ENCODE measurements around the gene KCNIP1.

KCNIP1 gene

DNA sequence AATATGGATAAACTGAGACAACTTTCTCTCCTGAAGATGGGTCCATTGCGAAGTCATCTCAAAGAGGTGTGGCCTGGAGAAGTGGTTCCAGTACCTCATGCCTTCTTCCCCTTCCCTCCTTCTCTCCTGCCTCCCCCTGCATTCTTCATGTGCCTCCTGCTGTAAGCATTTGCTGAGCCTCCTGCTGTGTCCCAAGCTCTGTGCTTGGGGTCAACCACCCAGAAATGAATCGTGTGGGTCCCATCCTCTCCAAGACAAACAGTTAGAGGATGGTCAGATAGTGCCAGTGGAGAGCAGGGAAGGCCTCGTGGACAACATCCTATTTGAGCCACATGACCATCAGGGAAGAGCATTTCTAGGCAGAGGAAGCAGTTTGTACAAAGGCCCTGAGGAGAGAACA lies 53.5 kb downstream of the KCNIP1 start:
- Histone ChIP-seq H3K4me3 (ENCODE audit: low read length) (no peak overlapping the region), H3K9ac (ENCODE audit: low read length) (no peak overlapping the region), H3K4me1 (ENCODE audit: control insufficient read depth, low read depth, low read length) (peaks cover 4% of the 10 kb centered on the region), H3K9me3 (ENCODE audit: control insufficient read depth, low read depth, low read length) (no peaks in the 10 kb centered on the region), H3K27ac (ENCODE audit: low read length) (no peak overlapping the region), H3K36me3 (ENCODE audit: control insufficient read depth, low read depth, low read length) (no peaks in the 10 kb centered on the region), H3K27me3 (ENCODE audit: control insufficient read depth, insufficient read depth, low read length) (no peaks in the 10 kb centered on the region)

DNA sequence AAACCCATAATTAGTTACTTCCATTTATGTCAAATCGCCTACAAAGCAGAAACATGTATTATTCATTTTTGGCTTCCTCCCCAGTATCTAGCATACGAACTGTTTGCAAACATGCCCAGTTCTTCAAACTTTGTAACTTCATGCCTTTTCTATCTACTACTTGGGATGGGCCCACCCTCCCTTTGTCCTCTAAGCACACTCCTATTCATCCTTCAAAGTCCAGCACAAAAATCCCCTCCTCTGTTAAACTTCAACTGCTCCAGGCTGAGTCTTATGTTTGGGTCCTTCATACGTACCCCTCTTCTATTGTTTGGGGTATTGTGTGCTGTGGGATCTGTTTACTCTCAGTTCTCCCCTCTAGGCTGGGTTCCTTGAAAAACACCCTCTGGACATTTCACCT lies 55.5 kb downstream of the KCNIP1 start:
- no peak overlapping the region for H3K9ac ChIP-seq (ENCODE audit: low read length)
- H3K27me3 ChIP-seq (ENCODE audit: control insufficient read depth, insufficient read depth, low read length) = no peaks in the 10 kb centered on the region

DNA sequence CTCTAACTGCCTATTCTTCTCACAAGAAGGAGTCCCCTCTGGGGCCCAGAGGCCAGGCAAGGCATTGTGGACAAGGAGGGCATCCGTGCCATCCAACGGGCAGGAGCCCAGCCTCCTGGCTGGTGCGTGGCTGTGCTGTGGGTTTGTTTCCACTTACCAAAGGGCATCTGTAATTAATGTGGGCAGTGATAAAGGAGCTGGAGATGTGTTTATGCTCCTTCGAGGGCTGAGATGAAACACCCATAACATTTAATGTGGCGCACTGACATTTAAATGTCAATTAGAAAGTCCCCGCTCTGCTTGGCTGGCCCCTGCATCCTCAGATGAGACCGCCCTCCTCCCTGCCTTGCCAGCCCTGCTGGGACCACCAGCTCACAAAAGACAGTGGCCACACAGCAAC lies 57.1 kb downstream of the KCNIP1 start:
- Histone ChIP-seq H3K36me3 (ENCODE audit: control insufficient read depth, low read depth, low read length) (no peaks in the 10 kb centered on the region), H3K9me3 (ENCODE audit: control insufficient read depth, low read depth, low read length) (no peaks in the 10 kb centered on the region), H3K9ac (ENCODE audit: low read length) (no peak overlapping the region), H3K4me3 (ENCODE audit: low read length) (no peak overlapping the region), H3K27me3 (ENCODE audit: control insufficient read depth, insufficient read depth, low read length) (no peaks in the 10 kb centered on the region), H3K4me1 (ENCODE audit: control insufficient read depth, low read depth, low read length) (peaks cover 8% of the 10 kb centered on the region), H3K27ac (ENCODE audit: low read length) (no peak overlapping the region)

More for the DNA sequence above, 55.5 kb downstream of the KCNIP1 start:
- Histone ChIP-seq H3K4me1 (ENCODE audit: control insufficient read depth, low read depth, low read length) (peaks cover 8% of the 10 kb centered on the region), H3K36me3 (ENCODE audit: control insufficient read depth, low read depth, low read length) (no peaks in the 10 kb centered on the region), H3K9me3 (ENCODE audit: control insufficient read depth, low read depth, low read length) (no peaks in the 10 kb centered on the region), H3K4me3 (ENCODE audit: low read length) (no peak overlapping the region), H3K27ac (ENCODE audit: low read length) (no peak overlapping the region)

DNA sequence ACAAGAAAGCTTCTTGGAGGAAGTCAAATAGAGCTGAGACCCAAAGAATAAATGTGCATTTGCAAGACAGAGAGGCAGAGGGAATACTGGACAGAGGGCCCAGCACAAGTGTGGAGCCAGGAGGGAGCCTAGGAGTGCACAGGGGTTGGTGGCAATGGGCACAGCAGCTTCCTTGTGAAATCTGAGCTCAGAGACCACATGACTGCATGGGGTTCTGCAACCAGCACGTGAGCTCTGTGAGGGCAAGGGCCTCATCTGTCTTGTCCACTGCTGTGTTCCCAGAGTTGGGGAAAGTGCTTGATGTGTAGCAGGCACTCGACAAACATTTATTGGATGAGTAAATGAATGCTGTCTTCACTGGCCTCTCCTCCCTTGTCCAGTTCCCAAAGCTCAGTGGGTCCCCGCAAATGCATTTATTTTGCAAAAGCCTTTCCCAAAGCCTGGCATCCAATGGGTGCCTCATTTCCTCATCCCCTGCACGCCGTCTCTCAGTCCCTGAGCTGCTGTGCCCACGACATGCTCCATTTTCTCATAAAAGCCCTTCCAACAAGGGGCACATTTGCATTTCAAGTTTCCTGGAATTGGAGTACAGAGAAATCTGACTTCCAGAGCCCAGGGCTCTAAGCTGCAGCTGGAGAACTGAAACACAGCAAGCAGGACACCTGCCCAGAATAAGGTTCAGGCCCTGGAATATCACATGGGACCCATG lies 58.5 kb downstream of the KCNIP1 start:
- Histone ChIP-seq H3K9ac (ENCODE audit: low read length) (no peak overlapping the region), H3K4me3 (ENCODE audit: low read length) (no peak overlapping the region), H3K27ac (ENCODE audit: low read length) (no peak overlapping the region), H3K27me3 (ENCODE audit: control insufficient read depth, insufficient read depth, low read length) (no peaks in the 10 kb centered on the region), H3K36me3 (ENCODE audit: control insufficient read depth, low read depth, low read length) (no peaks in the 10 kb centered on the region), H3K9me3 (ENCODE audit: control insufficient read depth, low read depth, low read length) (no peaks in the 10 kb centered on the region), H3K4me1 (ENCODE audit: control insufficient read depth, low read depth, low read length) (peaks cover 8% of the 10 kb centered on the region)

DNA sequence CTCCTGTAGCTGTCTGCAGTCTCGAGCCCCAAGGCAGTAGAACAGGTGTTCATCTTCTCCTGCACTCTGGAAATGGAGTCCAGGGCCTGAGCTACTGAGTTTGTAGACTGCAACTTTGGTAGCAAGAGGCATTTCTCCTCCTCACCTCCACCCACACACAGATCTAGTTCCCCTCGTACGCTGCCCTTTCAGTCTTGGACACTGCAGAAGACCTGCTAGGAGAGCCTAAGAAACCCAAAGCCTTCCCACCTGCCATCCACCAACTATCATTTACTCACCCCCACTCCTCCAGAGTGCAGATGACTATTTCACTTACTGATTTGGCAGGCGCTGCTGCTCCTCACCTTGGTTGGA lies 59.0 kb downstream of the KCNIP1 start:
- Histone ChIP-seq H3K4me3 (ENCODE audit: low read length) (no peak overlapping the region), H3K36me3 (ENCODE audit: control insufficient read depth, low read depth, low read length) (no peaks in the 10 kb centered on the region), H3K9me3 (ENCODE audit: control insufficient read depth, low read depth, low read length) (no peaks in the 10 kb centered on the region), H3K9ac (ENCODE audit: low read length) (no peak overlapping the region), H3K27ac (ENCODE audit: low read length) (no peak overlapping the region), H3K27me3 (ENCODE audit: control insufficient read depth, insufficient read depth, low read length) (no peaks in the 10 kb centered on the region), H3K4me1 (ENCODE audit: control insufficient read depth, low read depth, low read length) (peaks cover 8% of the 10 kb centered on the region)

DNA sequence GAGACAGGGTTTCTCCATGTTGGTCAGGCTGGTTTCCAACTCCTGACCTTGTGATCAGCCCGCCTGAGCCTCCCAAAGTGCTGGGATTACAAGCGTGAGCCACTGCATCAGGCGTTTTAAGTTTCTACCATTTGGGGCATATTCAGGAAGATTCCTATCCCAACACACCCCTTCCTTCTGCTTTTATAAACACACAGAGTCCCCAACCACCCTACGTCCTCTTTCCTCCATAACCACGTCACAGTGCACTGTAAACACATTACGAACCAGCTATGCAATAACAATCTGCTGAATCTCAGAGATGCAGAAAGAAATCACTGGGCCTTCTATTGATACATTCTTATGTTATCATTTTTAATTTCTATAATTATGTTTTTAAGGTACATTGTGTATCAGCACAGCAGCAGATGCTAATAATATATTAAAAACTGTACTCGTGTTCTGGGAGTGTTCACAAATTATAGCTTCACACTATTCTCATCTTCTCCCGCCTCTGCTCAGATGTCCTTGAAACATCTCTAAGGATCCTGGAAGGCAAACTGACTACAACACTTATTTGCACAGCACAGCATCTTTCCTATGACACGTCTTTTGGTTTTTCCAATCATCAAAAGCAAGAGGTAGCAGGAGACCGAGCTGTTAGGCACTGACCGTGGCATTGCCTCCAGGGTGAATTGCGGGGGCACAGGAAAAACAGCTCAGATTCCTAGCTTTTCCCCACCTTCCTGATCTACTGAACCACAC lies 60.2 kb downstream of the KCNIP1 start:
- H3K9ac ChIP-seq (ENCODE audit: low read length) = no peak overlapping the region
- no peak overlapping the region for H3K4me3 ChIP-seq (ENCODE audit: low read length)
- no peaks in the 10 kb centered on the region for H3K36me3 ChIP-seq (ENCODE audit: control insufficient read depth, low read depth, low read length)
- no peaks in the 10 kb centered on the region for H3K9me3 ChIP-seq (ENCODE audit: control insufficient read depth, low read depth, low read length)
- no peak overlapping the region for H3K27ac ChIP-seq (ENCODE audit: low read length)
- H3K27me3 ChIP-seq (ENCODE audit: control insufficient read depth, insufficient read depth, low read length) = no peaks in the 10 kb centered on the region
- H3K4me1 ChIP-seq (ENCODE audit: control insufficient read depth, low read depth, low read length) = peaks cover 8% of the 10 kb centered on the region

DNA sequence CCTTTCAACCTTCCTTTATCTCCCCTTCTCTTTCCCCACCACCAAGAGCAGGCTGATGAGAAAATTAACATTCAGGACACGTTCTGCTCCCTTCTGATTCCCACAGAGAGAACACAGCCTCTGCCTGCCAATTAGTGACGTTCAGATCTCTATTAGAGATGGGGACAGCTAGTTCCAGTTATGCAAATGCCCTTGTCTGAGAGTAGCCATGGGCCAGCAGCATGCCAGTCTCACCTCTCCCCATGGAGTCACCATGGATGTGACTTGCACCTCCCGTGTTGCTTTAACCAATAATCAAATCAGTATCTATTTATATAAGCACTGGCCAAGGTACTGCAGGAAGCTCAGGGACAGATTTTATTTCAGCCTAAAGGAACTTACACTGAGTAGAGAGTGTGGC lies 61.3 kb downstream of the KCNIP1 start:
- no peaks in the 10 kb centered on the region for H3K36me3 ChIP-seq (ENCODE audit: control insufficient read depth, low read depth, low read length)
- no peak overlapping the region for H3K4me3 ChIP-seq (ENCODE audit: low read length)
- H3K4me1 ChIP-seq (ENCODE audit: control insufficient read depth, low read depth, low read length) = peaks cover 8% of the 10 kb centered on the region
- H3K27ac ChIP-seq (ENCODE audit: low read length) = no peak overlapping the region
- H3K9me3 ChIP-seq (ENCODE audit: control insufficient read depth, low read depth, low read length) = no peaks in the 10 kb centered on the region
- H3K9ac ChIP-seq (ENCODE audit: low read length) = no peak overlapping the region
- no peaks in the 10 kb centered on the region for H3K27me3 ChIP-seq (ENCODE audit: control insufficient read depth, insufficient read depth, low read length)

DNA sequence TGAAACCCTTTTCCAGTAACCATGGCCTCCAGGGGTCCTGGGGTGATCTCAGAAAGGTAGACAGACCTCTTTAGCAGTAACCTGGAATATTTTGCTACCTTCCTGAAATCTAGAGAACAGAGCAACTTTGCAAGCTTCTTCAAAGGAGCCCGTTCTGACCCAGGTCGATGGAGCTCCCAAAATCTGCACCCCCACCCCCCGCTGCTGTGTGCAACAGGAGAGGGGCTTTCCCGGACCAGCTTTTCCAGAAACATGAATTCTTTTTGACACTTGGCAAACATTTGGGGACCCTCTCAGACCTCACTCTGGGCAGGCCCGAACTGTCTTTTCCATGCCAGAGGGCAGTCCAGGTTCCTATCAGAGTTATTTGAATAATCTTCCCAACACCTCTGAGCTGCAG lies 65.3 kb downstream of the KCNIP1 start:
- Histone ChIP-seq H3K36me3 (ENCODE audit: control insufficient read depth, low read depth, low read length) (no peaks in the 10 kb centered on the region), H3K4me1 (ENCODE audit: control insufficient read depth, low read depth, low read length) (no peaks in the 10 kb centered on the region), H3K27me3 (ENCODE audit: control insufficient read depth, insufficient read depth, low read length) (no peaks in the 10 kb centered on the region), H3K4me3 (ENCODE audit: low read length) (no peak overlapping the region), H3K9ac (ENCODE audit: low read length) (no peak overlapping the region), H3K9me3 (ENCODE audit: control insufficient read depth, low read depth, low read length) (no peaks in the 10 kb centered on the region), H3K27ac (ENCODE audit: low read length) (no peak overlapping the region)

DNA sequence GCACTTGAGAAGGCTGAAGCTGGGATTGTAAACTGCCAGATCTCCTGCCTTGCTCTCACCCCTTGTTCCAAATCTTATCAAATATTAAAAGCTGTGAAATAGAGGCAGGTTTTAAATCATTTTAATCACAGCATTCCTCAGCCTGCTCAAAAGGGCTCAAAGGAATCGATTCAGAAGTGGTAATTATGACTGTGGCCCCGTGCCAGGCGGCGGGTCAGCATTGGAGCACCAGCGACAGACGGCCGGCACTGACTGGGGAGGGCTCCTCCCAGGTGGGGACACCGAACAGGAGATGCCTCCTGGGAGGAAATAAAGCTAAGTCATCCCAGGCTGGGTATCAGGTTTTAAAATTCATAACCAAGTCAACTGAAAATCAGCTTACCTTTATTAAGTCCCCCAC lies 66.7 kb downstream of the KCNIP1 start:
- no peak overlapping the region for H3K9ac ChIP-seq (ENCODE audit: low read length)
- H3K36me3 ChIP-seq (ENCODE audit: control insufficient read depth, low read depth, low read length) = no peaks in the 10 kb centered on the region
- H3K27me3 ChIP-seq (ENCODE audit: control insufficient read depth, insufficient read depth, low read length) = no peaks in the 10 kb centered on the region
- H3K4me1 ChIP-seq (ENCODE audit: control insufficient read depth, low read depth, low read length) = no peaks in the 10 kb centered on the region
- H3K27ac ChIP-seq (ENCODE audit: low read length) = no peak overlapping the region
- no peak overlapping the region for H3K4me3 ChIP-seq (ENCODE audit: low read length)
- H3K9me3 ChIP-seq (ENCODE audit: control insufficient read depth, low read depth, low read length) = no peaks in the 10 kb centered on the region

DNA sequence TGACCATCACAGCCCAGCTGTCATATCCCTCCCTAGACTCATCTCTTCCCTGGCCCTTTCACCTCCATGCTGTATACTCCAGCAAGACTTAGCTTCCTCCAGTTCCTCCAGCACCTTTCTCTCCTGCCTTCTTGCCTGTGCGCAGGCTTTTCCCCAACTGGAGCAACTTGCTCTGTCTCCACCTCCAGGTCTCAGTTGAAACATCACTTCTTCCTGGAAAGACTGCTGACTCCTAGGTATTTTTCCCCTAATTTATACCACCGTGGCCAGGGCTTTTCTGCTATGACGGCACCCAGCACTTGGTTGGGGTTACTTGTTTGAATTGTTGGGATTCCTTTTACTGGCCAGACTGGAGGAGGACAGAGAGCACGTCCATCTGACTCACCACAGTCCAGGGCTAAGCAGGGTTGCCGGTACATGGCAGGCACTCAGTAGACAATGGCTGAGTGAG lies 67.5 kb downstream of the KCNIP1 start:
- H3K27me3 ChIP-seq (ENCODE audit: control insufficient read depth, insufficient read depth, low read length) = no peaks in the 10 kb centered on the region
- H3K4me1 ChIP-seq (ENCODE audit: control insufficient read depth, low read depth, low read length) = no peaks in the 10 kb centered on the region
- H3K27ac ChIP-seq (ENCODE audit: low read length) = no peak overlapping the region
- H3K4me3 ChIP-seq (ENCODE audit: low read length) = no peak overlapping the region
- no peak overlapping the region for H3K9ac ChIP-seq (ENCODE audit: low read length)
- H3K36me3 ChIP-seq (ENCODE audit: control insufficient read depth, low read depth, low read length) = no peaks in the 10 kb centered on the region
- no peaks in the 10 kb centered on the region for H3K9me3 ChIP-seq (ENCODE audit: control insufficient read depth, low read depth, low read length)

DNA sequence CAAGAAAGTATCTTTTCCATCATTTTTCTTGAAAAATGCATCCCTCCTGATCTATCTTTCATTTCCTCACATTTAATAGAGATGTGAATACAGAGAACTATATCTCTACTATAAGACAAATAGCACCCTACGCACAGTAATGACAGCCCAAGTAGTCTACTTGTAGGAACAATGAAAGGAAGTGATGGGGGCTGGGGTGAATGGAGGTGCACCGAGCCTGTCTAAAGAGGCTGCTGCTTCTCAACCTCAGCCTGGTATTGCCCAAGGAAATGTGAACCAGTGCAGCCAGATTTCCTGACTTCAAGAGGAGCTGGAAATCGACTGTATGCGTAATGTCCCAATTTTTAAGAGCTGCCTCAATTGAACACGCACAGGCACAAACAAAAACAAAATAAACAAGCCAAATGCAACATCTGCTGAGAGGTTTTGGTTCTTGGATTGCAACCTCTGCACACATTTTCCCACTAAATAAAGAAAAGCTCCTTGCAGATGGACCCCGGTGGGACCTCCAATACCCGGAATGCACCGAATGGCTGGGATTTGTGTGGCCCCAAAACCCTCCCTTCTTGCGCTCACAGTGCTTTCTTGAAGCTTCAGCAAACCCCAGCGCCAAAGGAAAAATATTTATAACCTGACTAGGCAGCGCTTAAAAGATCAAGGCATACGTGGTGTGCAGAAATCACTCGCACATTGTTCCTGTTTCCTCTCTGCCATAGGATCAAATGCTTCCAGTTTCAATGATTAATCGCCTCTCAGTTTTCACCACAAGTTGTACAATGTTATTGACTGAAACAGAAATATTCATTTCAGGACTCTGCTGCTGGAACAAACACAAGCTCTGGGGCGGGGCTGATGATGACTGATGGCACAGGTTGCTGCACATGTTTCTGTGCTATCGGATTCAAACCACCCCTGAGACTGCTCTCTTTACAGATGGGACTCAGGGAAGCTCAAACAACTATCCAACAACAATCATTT lies 68.3 kb downstream of the KCNIP1 start:
- Histone ChIP-seq H3K36me3 (ENCODE audit: control insufficient read depth, low read depth, low read length) (no peaks in the 10 kb centered on the region), H3K4me3 (ENCODE audit: low read length) (no peak overlapping the region), H3K27me3 (ENCODE audit: control insufficient read depth, insufficient read depth, low read length) (no peaks in the 10 kb centered on the region), H3K4me1 (ENCODE audit: control insufficient read depth, low read depth, low read length) (no peaks in the 10 kb centered on the region), H3K9ac (ENCODE audit: low read length) (no peak overlapping the region), H3K27ac (ENCODE audit: low read length) (no peak overlapping the region), H3K9me3 (ENCODE audit: control insufficient read depth, low read depth, low read length) (no peaks in the 10 kb centered on the region)

Data from iPS-18a (cell line).